ENCODE data around the gene ARHGAP8. TPM values are rescaled to one million over a fixed set of nuclear protein-coding genes. Genes with fewer than 3 reads are reported as not detected.

The ARHGAP8 gene
- polyA plus RNA-seq, 2 of the 4 experiments (the other 2 are of a cell fraction): 1.2 to 3.8 TPM

GRCh38 chr22:44801476-44801875 is 49.1 kb downstream of the ARHGAP8 start:
- POLR2A ChIA-PET: no interaction called here
- Histone ChIP-seq H3K4me1 (no peaks in the 10 kb centered on the region), H3K4me3 (no peak overlapping the region), H3K9me3 (no peaks in the 10 kb centered on the region), H3K4me2 (no peak overlapping the region), H3K27ac (no peak overlapping the region)
- no peak for TF ChIP-seq MAFK (IDR thresholded peaks at IDR 0.05; ENCODE audit: partially characterized antibody)
- ATAC-seq (no peak), DNase-seq (ENCODE audit: low read depth in 1 of 2, low spot score in 1 of 2) (no peak), FAIRE-seq (no peak)
- WGBS (ENCODE audit: missing lambda C conversion rate): 73% methylated on average over 4 of the region's 11 CpGs
- CTCF ChIA-PET: interaction anchor here (1.2 kb wide), 1 partner anchor 117 kb away, joined by 3 read pairs; no protein-coding TSS in a partner anchor

- TF ChIP-seq TP53 (CRISPR knock-in tag; IDR thresholded peaks at IDR 0.05): no peak
- TF ChIP-seq HMGXB4 (CRISPR knock-in tag; IDR thresholded peaks at IDR 0.05; ENCODE audit: borderline replicate concordance): no peak
- TF ChIP-seq ELK1 (IDR thresholded peaks at IDR 0.05; ENCODE audit: low read depth, low read length): no peak
- no peak for TF ChIP-seq CHD2 (IDR thresholded peaks at IDR 0.05; ENCODE audit: low read length, partially characterized antibody)
- TF ChIP-seq PBX3 (IDR thresholded peaks at IDR 0.05): no peak
- TF ChIP-seq FOSB (CRISPR knock-in tag; IDR thresholded peaks at IDR 0.05): no peak
- TF ChIP-seq CHD4 (IDR thresholded peaks at IDR 0.05; ENCODE audit: borderline replicate concordance): no peak
- TF ChIP-seq HOXA7 (CRISPR knock-in tag; IDR thresholded peaks at IDR 0.05): no peak
- TF ChIP-seq EHF (CRISPR knock-in tag; IDR thresholded peaks at IDR 0.05): no peak
- no peak for TF ChIP-seq NR3C1 (IDR thresholded peaks at IDR 0.05)
- TF ChIP-seq BHLHE40 (IDR thresholded peaks at IDR 0.05; ENCODE audit: low read depth, low read length): no peak
- no peak for TF ChIP-seq ZSCAN20 (CRISPR knock-in tag; IDR thresholded peaks at IDR 0.05)
- TF ChIP-seq BCL3 (IDR thresholded peaks at IDR 0.05): no peak
- no peak for TF ChIP-seq POLR2A (IDR thresholded peaks at IDR 0.05; ENCODE audit: low read length)
- ATAC-seq (no peak), DNase-seq (ENCODE audit: low read depth in 1 of 2, low spot score in 1 of 2) (no peak), FAIRE-seq (no peak)
- no peak overlapping the region for H3K4me2 ChIP-seq
- H3K9me3 ChIP-seq: no peaks in the 10 kb centered on the region
- H3K4me1 ChIP-seq: no peaks in the 10 kb centered on the region
- WGBS (ENCODE audit: missing lambda C conversion rate): 93% methylated on average over 8 of the region's 14 CpGs
- CTCF ChIA-PET: interaction anchor here (1.2 kb wide), 1 partner anchor 117 kb away, joined by 3 read pairs; no protein-coding TSS in a partner anchor
- POLR2A ChIA-PET: no interaction called here
- H3K4me3 ChIP-seq: no peak overlapping the region
- H3K27ac ChIP-seq: no peak overlapping the region
Observed at GRCh38 chr22:44802071-44802700, 49.8 kb downstream of the ARHGAP8 start.

- no peaks in the 10 kb centered on the region for H3K9me3 ChIP-seq
- TF ChIP-seq EP300 (IDR thresholded peaks at IDR 0.05) (no peak), ESRRA (IDR thresholded peaks at IDR 0.05; ENCODE audit: borderline replicate concordance, low read length) (no peak), ZFP36 (IDR thresholded peaks at IDR 0.05; ENCODE audit: borderline replicate concordance, partially characterized antibody) (no peak), HES2 (IDR thresholded peaks at IDR 0.05) (no peak), RCOR1 (IDR thresholded peaks at IDR 0.05; ENCODE audit: low read depth, low read length) (no peak), HEYL (CRISPR knock-in tag; IDR thresholded peaks at IDR 0.05) (no peak), RFX5 (IDR thresholded peaks at IDR 0.05) (no peak), SREBF2 (IDR thresholded peaks at IDR 0.05) (no peak), JUNB (IDR thresholded peaks at IDR 0.05) (no peak)
- H3K4me2 ChIP-seq: no peak overlapping the region
- DNase-seq (ENCODE audit: low read depth in 1 of 2, low spot score in 1 of 2): no peak
- CTCF ChIA-PET: no interaction called here
- FAIRE-seq: no peak
- H3K27ac ChIP-seq: no peak overlapping the region
- WGBS (ENCODE audit: missing lambda C conversion rate): 92% methylated on average over 5 of the region's 6 CpGs
- H3K4me3 ChIP-seq: no peak overlapping the region
- ATAC-seq: no peak
- POLR2A ChIA-PET: no interaction called here
- no peaks in the 10 kb centered on the region for H3K4me1 ChIP-seq
Observed at GRCh38 chr22:44802956-44803355, 50.6 kb downstream of the ARHGAP8 start.

Measured in A549 (cell line).